ENCODE measurements around the gene MAML1.

DNA sequence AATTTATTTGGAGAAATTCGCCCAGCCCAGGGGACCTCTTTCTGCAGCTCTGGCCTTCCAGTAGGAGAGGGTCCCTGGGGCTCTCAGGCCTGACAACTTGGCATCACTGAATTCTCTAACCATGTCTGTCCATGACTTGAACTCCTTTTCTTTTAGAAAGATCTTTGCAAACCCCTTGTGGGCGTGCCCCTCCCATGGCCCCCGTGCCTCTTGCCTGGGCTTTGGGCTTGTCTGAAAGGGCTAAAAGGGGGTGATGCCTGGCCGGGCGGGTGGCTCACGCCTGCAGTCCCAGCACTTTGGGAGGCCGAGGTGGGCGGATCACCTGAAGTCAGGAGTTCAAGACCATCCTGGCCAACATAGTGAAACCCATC lies 84.8 kb downstream of the MAML1 start:
- TF ChIP-seq, protein P1, sequence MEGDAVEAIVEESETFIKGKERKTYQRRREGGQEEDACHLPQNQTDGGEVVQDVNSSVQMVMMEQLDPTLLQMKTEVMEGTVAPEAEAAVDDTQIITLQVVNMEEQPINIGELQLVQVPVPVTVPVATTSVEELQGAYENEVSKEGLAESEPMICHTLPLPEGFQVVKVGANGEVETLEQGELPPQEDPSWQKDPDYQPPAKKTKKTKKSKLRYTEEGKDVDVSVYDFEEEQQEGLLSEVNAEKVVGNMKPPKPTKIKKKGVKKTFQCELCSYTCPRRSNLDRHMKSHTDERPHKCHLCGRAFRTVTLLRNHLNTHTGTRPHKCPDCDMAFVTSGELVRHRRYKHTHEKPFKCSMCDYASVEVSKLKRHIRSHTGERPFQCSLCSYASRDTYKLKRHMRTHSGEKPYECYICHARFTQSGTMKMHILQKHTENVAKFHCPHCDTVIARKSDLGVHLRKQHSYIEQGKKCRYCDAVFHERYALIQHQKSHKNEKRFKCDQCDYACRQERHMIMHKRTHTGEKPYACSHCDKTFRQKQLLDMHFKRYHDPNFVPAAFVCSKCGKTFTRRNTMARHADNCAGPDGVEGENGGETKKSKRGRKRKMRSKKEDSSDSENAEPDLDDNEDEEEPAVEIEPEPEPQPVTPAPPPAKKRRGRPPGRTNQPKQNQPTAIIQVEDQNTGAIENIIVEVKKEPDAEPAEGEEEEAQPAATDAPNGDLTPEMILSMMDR (conservative IDR thresholded peaks at IDR 0.05; ENCODE audit: low read depth in 2 of 2) = no peak; a peak in 1 of 4 replicates
- TF ChIP-seq EZH2phosphoT487 (IDR thresholded peaks at IDR 0.05; ENCODE audit: unreplicated experiment) = no peak

Data from GM23338 (cell line).